Liver (tissue), 9 donors: ENCODE data around the gene DNAJC19. TPM values are rescaled to one million over a fixed set of nuclear protein-coding genes. Genes with fewer than 3 reads are reported as not detected.

Source experiments
- DNase-seq: peaks from one replicate; pipeline ENCODE4 v3.0.0-alpha.2; 2017; ENCODE audit warnings: low spot score
- H3K27ac ChIP-seq, 2 donors: one replicate each; pipeline ENCODE4 v1.7.0; 2013; ENCODE audit warnings: inconsistent platforms in 2 of 2, low read length in 2 of 2, control low read depth in 1 of 2, low read depth in 1 of 2, mild to moderate bottlenecking in 1 of 2
- H3K27me3 ChIP-seq, 4 donors: one replicate each; pipeline versions ENCODE4 v1.6.1 to v1.7.0; 2013; ENCODE audit warnings: low read length in 3 of 4, inconsistent platforms in 1 of 4, mild to moderate bottlenecking in 1 of 4, moderate library complexity in 1 of 4; ENCODE audit not compliant: control insufficient read depth in 4 of 4, insufficient read depth in 4 of 4
- H3K36me3 ChIP-seq, 4 donors: one replicate each; pipeline versions ENCODE4 v1.6.1 to v1.7.0; 2013; ENCODE audit warnings: low read length in 3 of 4, mild to moderate bottlenecking in 3 of 4, low read depth in 1 of 4, moderate library complexity in 1 of 4; ENCODE audit not compliant: control insufficient read depth in 4 of 4, insufficient read depth in 3 of 4
- H3K4me1 ChIP-seq, 4 donors: one replicate each; pipeline versions ENCODE4 v1.6.1 to v1.7.0; 2013; ENCODE audit warnings: low read length in 3 of 4, mild to moderate bottlenecking in 3 of 4, moderate library complexity in 1 of 4; ENCODE audit not compliant: control insufficient read depth in 4 of 4, insufficient read depth in 4 of 4
- H3K4me3 ChIP-seq, 3 donors: one replicate each; pipeline versions ENCODE4 v1.6.1 to v1.7.0; 2013; ENCODE audit warnings: low read length in 3 of 3, control low read depth in 1 of 3, low read depth in 1 of 3, mild to moderate bottlenecking in 1 of 3
- H3K9ac ChIP-seq, 2 donors: one replicate each; pipeline ENCODE4 v1.7.0; 2013; ENCODE audit warnings: low read length in 2 of 2, mild to moderate bottlenecking in 2 of 2, moderate library complexity in 2 of 2, control low read depth in 1 of 2, low read depth in 1 of 2
- H3K9me3 ChIP-seq, 4 donors: one replicate each; pipeline versions ENCODE4 v1.6.1 to v1.7.0; 2013; ENCODE audit warnings: low read length in 3 of 4; ENCODE audit not compliant: control insufficient read depth in 4 of 4
- CTCF ChIP-seq: fragments of 150-350 bp; IDR thresholded peaks from 2 replicates; pipeline ENCODE4 v1.5.1; 2017; ENCODE audit warnings: improper control_type of control experiment, low read depth, low read length; ENCODE audit not compliant: missing input control
- FOXA1 ChIP-seq: IDR thresholded peaks from 2 replicates; pipeline ENCODE4 v1.6.1; 2016; ENCODE audit warnings: antibody characterized with exemption
- HNF4A ChIP-seq, 2 donors: conservative IDR thresholded peaks; 2 replicates each; pipeline ENCODE4 v1.6.1; 2016; ENCODE audit warnings: antibody characterized with exemption in 2 of 2, mild to moderate bottlenecking in 2 of 2
- HNF4G ChIP-seq: IDR thresholded peaks from 2 replicates; pipeline ENCODE4 v1.6.1; 2016; ENCODE audit warnings: antibody characterized with exemption
- JUND ChIP-seq, 2 donors: IDR thresholded peaks; 2 replicates each; pipeline ENCODE4 v1.6.1; 2016; ENCODE audit warnings: antibody characterized with exemption in 2 of 2
- MAX ChIP-seq: IDR thresholded peaks from 2 replicates; pipeline ENCODE4 v1.6.1; 2016; ENCODE audit warnings: antibody characterized with exemption
- NR2F2 ChIP-seq: IDR thresholded peaks from 2 replicates; pipeline ENCODE4 v1.6.1; 2016; ENCODE audit warnings: antibody characterized with exemption
- RAD21 ChIP-seq, 2 donors: IDR thresholded peaks; 2 replicates each; pipeline ENCODE4 v1.6.1; 2016; ENCODE audit warnings: antibody characterized with exemption in 2 of 2, mild to moderate bottlenecking in 2 of 2
- RXRA ChIP-seq, 2 donors: IDR thresholded peaks; 2 replicates each; pipeline ENCODE4 v1.6.1; 2017 to 2018; ENCODE audit warnings: antibody characterized with exemption in 2 of 2, mild to moderate bottlenecking in 1 of 2
- SP1 ChIP-seq: IDR thresholded peaks from 2 replicates; pipeline ENCODE4 v1.6.1; 2018; ENCODE audit warnings: antibody characterized with exemption, mild to moderate bottlenecking
- TAF1 ChIP-seq: conservative IDR thresholded peaks from 2 replicates; pipeline ENCODE4 v1.6.1; 2016; ENCODE audit warnings: antibody characterized with exemption, mild to moderate bottlenecking
- YY1 ChIP-seq: IDR thresholded peaks from 2 replicates; pipeline ENCODE4 v1.6.1; 2016; ENCODE audit warnings: antibody characterized with exemption, mild to moderate bottlenecking
- WGBS: extraction: QIAGEN DNeasy Blood & Tissue Kit; methylation state at CpG from one replicate; pipeline ENCODE4 v1.1.7; 2013; 5-methylcytosine and 5-hydroxymethylcytosine counted together
- polyA plus RNA-seq, 2 donors: library from polyadenylated mRNA; stranded (reverse) in 1 of 2; unstranded in 1 of 2; fragments of 200-250 nt in 1 of 2; fragments of >200 nt in 1 of 2; fragmentation: Nextera tagmentation in 1 of 2; extraction: Ambion mirVana in 1 of 2; gene quantifications; one replicate each; pipeline versions ENCODE4 v1.2.1 to v1.2.3, GENCODE V29; 2013 to 2015
- total RNA-seq, 2 donors: library from RNA; depleted of rRNA; stranded (reverse); fragments of >200 nt; gene quantifications; one replicate each; pipeline ENCODE4 v1.2.3, GENCODE V29; 2014
- TF ChIP-seq, protein P1 (sequence below): IDR thresholded peaks from 2 replicates; pipeline ENCODE4 v1.6.1; 2016; ENCODE audit warnings: antibody characterized with exemption, mild to moderate bottlenecking
- TF ChIP-seq, protein P2 (sequence below): IDR thresholded peaks from 2 replicates; pipeline ENCODE4 v1.6.1; 2016; ENCODE audit warnings: antibody characterized with exemption
- donor health status: healthy.
- donor health status: healthy.
- donor health status: healthy.
- donor health status: healthy.
- donor health status: healthy.

The DNAJC19 gene
- total and polyA plus RNA-seq, 4 donors: 19.4 to 107 (median 27.5) TPM

GRCh38 chr3:181030948-181031347, 41.4 kb upstream of the DNAJC19 start:
- H3K4me3 ChIP-seq: no peak overlapping the region
- peaks cover 0 to 3% (median 0%) of the 10 kb centered on the region in 4 donors for H3K4me1 ChIP-seq
- peaks cover 0 to 4% (median 0%) of the 10 kb centered on the region in 4 donors for H3K9me3 ChIP-seq
- TF ChIP-seq CTCF (no peak), YY1 (peak; percentile 41), HNF4A (conservative IDR thresholded peaks at IDR 0.05) (peak in 1 of 2 donors; percentile 12)
- no peaks in the 10 kb centered on the region for H3K27me3 ChIP-seq
- H3K36me3 ChIP-seq: no peaks in the 10 kb centered on the region
- DNase-seq: no peak
- no peak overlapping the region for H3K9ac ChIP-seq
- no peak overlapping the region for H3K27ac ChIP-seq

DNA sequence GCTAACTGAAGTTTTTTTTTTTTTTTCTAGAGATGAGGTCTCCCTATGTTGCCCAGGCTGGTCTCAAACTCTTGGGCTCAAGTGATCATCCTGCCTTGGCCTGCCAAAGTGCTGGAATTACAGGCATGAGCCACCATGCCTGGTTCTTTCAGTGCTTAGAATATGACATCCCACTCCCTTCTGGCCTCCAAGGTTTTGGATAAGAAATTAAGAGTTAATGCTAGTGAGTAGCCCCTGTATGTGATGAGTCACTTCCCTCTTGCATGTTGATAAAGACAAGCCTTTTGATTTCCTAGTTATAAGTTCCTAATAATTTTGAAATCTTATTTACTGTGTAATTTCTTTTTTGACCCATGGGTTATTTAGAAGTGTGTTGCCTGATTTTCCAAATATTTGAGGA, 35.7 kb upstream of the DNAJC19 start:
- Histone ChIP-seq H3K4me3 (no peak overlapping the region), H3K9me3 (peaks cover 0 to 5% (median 2%) of the 10 kb centered on the region in 4 donors), H3K4me1 (no peaks in the 10 kb centered on the region), H3K27me3 (no peaks in the 10 kb centered on the region), H3K27ac (no peak overlapping the region), H3K36me3 (no peaks in the 10 kb centered on the region), H3K9ac (no peak overlapping the region)
- TF ChIP-seq YY1: no peak
- TF ChIP-seq, protein P1, sequence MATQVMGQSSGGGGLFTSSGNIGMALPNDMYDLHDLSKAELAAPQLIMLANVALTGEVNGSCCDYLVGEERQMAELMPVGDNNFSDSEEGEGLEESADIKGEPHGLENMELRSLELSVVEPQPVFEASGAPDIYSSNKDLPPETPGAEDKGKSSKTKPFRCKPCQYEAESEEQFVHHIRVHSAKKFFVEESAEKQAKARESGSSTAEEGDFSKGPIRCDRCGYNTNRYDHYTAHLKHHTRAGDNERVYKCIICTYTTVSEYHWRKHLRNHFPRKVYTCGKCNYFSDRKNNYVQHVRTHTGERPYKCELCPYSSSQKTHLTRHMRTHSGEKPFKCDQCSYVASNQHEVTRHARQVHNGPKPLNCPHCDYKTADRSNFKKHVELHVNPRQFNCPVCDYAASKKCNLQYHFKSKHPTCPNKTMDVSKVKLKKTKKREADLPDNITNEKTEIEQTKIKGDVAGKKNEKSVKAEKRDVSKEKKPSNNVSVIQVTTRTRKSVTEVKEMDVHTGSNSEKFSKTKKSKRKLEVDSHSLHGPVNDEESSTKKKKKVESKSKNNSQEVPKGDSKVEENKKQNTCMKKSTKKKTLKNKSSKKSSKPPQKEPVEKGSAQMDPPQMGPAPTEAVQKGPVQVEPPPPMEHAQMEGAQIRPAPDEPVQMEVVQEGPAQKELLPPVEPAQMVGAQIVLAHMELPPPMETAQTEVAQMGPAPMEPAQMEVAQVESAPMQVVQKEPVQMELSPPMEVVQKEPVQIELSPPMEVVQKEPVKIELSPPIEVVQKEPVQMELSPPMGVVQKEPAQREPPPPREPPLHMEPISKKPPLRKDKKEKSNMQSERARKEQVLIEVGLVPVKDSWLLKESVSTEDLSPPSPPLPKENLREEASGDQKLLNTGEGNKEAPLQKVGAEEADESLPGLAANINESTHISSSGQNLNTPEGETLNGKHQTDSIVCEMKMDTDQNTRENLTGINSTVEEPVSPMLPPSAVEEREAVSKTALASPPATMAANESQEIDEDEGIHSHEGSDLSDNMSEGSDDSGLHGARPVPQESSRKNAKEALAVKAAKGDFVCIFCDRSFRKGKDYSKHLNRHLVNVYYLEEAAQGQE: no peak
- TF ChIP-seq, protein P2, sequence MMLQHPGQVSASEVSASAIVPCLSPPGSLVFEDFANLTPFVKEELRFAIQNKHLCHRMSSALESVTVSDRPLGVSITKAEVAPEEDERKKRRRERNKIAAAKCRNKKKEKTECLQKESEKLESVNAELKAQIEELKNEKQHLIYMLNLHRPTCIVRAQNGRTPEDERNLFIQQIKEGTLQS: no peak
- no peak for TF ChIP-seq NR2F2
- DNase-seq: no peak

- DNase-seq: no peak
- no peaks in the 10 kb centered on the region for H3K4me1 ChIP-seq
- WGBS: 74% methylated on average over 2 of the region's 2 CpGs
- H3K36me3 ChIP-seq: no peaks in the 10 kb centered on the region
- H3K9me3 ChIP-seq: no peaks in the 10 kb centered on the region
- H3K9ac ChIP-seq: no peak overlapping the region
- TF ChIP-seq, protein P1: no peak
- TF ChIP-seq, protein P2: no peak
- TF ChIP-seq RAD21 (IDR thresholded peaks at IDR 0.05): no peak
- no peak for TF ChIP-seq YY1
- no peak for TF ChIP-seq HNF4G
- no peak for TF ChIP-seq HNF4A (conservative IDR thresholded peaks at IDR 0.05)
- TF ChIP-seq RXRA (IDR thresholded peaks at IDR 0.05): no peak
- no peak for TF ChIP-seq MAX
- no peak for TF ChIP-seq CTCF
- no peak for TF ChIP-seq SP1
- TF ChIP-seq TAF1: no peak
- no peak for TF ChIP-seq JUND (IDR thresholded peaks at IDR 0.05)
- TF ChIP-seq FOXA1: no peak
- H3K27me3 ChIP-seq: no peaks in the 10 kb centered on the region
- H3K4me3 ChIP-seq: no peak overlapping the region
- H3K27ac ChIP-seq: no peak overlapping the region
Measured at GRCh38 chr3:181017690-181018089, 28.2 kb upstream of the DNAJC19 start.
